Stimulated activated CD8-positive, alpha-beta memory T cell treated with anti-CD3 and anti-CD28 coated beads, Interleukin-12 subunit alpha, Interleukin-12 subunit beta, amount 100 ng/mL, for 1 hour (primary cell): ENCODE measurements around the gene FTSJ3.
"Not testable (repeated sequence)": the region's sequence is repeated elsewhere in the genome, so short reads cannot be mapped to it uniquely, and the experiment has no call there.

Experiments used
- DNase-seq: peaks from one replicate; pipeline ENCODE4 v3.0.0-alpha.2; 2020; ENCODE audit warnings: low read depth

Gene FTSJ3, protein sequence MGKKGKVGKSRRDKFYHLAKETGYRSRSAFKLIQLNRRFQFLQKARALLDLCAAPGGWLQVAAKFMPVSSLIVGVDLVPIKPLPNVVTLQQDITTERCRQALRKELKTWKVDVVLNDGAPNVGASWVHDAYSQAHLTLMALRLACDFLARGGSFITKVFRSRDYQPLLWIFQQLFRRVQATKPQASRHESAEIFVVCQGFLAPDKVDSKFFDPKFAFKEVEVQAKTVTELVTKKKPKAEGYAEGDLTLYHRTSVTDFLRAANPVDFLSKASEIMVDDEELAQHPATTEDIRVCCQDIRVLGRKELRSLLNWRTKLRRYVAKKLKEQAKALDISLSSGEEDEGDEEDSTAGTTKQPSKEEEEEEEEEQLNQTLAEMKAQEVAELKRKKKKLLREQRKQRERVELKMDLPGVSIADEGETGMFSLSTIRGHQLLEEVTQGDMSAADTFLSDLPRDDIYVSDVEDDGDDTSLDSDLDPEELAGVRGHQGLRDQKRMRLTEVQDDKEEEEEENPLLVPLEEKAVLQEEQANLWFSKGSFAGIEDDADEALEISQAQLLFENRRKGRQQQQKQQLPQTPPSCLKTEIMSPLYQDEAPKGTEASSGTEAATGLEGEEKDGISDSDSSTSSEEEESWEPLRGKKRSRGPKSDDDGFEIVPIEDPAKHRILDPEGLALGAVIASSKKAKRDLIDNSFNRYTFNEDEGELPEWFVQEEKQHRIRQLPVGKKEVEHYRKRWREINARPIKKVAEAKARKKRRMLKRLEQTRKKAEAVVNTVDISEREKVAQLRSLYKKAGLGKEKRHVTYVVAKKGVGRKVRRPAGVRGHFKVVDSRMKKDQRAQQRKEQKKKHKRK

DNA sequence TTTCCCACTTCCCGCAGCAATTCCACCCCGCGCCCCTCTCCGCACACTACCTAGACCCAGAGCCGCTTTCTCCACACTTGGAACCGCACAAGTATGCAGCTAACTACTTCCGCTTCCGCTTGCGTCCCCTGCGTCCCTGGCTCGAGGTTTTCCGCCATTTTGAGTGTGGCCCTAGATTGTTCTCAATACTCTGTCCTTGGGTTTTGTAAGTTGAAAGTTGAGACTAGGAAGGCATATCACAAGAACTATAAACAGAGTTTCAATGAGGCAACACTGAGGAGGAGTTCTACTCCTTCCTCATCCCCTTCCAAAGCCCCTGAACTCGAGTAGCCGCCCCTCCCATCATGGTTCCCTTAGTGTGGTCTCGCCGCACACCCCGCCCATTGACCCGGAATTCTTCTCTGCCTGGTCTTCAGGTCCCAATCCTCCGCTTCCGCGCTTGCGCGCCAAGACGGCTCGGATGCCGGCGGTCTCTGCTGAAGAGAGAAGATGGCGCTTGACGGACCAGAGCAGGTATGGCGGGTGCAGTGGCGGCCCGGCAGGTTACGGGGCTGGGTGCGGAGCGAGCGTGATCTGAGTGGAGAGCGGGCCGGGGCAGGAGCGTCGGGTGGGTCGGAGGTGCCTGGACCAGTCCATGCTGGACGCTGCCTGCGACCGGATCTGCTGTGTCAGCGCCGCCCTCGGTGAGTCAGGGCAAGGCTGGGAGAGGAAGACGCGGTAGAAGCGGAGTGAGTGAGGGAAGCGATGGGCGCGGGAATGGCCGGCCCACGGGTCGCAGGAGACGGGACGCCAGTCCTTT lies at the start of gene FTSJ3, which contains the start of gene PSMC5:
Gene FTSJ3 (minus strand): TSS at position 662 of the 799 bp plus-strand sequence. CDS start 761 bp downstream, outside the sequence.
Gene PSMC5 (plus strand): TSS at position 430 of the 799 bp plus-strand sequence. CDS start 60 bp downstream, at position 490.
- DNase-seq = peak; percentile 94

DNA sequence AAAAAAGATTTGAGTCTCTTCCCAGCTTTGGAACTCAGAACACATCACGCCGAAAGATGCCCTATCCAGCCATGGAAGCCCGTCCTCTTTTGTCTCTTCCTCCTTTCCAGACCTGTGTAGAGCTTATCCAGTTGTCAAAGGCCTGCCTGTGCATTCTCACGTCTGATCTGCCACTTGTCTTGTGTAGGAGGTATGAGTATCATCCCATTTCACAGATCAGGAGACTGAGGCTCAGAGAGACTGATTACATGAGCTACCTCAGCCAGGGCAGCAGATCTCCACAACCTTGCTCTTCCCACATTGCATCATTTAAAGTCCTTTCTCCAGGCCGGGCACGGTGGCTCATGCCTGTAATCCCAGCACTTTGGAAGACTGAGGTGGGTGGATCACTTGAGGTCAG lies 47.2 kb upstream of the FTSJ3 start:
- not testable (repeated sequence) for DNase-seq

DNA sequence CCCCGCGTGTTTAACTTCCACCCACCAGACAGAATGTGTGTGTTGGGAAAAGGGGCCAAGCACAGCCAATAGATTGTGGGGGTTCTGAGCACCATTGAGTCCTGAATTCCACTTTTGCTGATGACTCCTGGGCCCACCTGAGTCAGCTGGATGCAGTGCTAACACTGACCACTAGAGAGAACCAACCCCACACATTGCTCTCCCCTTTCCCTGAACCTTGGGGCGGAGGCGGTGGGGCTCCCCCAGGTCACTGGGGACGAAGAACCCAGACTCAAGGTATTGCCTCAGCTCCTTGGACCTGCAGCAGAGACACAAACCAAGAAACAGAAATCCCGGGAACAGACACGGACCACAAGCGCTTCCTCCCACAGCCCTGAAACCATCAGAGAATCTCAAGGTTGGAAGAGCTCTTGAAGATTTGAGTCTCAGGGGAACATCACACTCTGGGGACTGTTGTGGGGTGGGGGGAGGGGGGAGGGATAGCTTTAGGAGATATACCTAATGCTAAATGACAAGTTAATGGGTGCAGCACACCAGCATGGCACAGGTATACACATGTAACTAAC lies 46.7 kb upstream of the FTSJ3 start:
- not testable (repeated sequence) for DNase-seq

DNA sequence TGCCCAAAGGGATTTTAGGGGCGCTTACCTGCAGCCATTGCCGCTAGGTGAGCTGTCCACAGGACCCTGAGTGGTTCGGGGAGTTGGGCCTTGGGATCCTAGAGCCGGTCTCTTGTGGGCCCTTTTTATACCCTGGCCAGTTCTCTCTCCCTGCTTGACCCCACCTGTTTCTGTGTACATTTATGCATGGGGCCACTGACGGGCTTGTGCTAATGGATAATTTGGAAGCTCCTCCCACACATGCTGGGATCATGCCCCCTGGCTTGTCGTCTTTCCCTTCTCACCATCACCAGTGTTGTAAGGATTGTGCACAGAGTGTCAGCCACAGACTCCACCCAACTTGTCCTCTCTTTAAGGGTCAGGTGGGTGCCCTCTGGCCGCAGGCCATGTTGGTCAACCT lies 46.1 kb upstream of the FTSJ3 start, which contains the start of gene CSH2:
Gene CSH2 (minus strand): TSS at position 101 of the 400 bp plus-strand sequence. CDS start 63 bp downstream, at position 38.
- DNase-seq = not testable (repeated sequence)

DNA sequence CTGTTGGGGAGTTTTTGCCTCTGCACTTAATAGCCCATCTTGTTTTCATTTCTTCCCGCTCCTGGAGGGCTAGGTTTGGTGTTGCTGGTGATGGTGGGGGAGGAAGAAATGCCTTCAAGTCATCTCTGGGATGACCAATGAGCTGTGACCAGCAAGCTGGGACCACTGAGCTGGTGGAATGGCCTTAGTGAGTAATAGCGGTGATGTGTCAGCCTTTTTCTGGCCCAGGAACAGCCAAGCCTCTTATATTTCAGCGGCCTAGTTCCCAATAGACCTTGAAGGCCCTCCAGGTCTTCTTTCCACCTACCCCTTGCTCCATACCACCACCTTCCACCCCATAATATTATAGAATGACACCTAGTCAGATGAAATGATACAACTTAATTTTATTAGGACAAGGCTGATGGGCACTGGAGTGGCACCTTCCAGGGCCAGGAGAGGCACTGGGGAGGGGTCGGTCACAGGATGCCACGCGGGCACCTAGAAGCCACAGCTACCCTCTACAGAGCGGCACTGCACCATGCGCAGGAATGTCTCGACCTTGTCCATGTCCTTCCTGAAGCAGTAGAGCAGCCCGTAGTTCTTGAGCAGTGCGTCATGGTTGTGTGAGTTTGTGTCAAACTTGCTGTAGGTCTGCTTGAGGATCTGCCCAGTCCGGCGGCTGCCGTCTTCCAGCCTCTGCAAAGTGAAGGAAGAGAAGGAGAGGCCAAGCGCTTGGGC lies 44.3 kb upstream of the FTSJ3 start:
- DNase-seq = not testable (repeated sequence)

DNA sequence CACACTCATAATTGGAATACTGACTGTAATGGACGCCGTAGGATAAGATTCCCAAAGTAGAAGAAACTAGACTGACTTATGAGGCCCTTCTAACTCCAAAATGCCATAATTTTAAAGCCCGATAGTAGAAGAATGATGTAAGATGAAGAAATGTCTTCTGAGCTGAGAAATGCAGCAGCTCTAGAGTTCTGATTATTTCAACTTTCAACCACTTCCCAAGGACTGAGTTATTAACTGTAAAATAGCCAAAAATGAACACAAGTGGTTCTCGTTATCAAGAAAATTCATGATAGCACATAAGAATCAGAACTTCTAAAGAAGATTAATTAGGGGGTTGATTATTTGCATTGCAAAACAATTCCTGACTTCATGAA lies 42.8 kb upstream of the FTSJ3 start:
- not testable (repeated sequence) for DNase-seq

DNA sequence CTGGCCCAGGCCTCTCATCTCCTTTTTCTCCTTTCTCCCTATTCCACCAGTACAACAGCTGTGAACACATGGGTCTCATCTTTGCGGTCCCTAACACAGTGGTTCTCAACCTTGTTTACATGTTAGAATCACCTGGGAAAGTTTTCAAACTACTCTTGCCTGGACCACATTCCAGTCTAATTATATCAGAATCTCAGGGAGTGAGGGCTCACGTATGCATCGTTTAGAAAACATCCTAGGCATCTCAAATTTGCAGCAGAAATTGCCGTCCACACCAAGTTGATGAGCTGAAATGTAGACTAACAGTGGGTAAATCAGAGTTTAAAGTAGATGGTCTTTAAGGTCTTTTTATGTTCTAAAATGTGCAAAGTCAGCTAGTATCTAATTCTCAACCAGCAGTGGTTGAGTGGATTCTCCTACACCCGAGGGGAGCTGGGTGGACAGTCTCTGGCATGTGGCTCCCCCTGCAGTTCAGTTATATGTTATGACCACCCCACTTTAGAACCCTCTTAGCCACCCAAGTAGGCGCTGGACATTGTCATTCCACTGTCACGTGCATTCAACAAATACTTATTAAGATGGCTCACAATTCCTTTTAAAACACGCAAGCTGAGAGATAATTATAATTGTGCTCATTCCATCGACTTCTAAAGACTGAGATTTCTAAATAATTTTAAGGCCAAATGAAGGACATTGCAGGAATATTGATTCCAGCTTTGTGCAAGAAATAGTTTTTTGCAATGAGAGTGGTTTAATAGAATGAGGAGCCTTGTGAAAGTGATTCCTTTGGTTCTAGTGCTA lies 42.2 kb upstream of the FTSJ3 start:
- DNase-seq = not testable (repeated sequence)

DNA sequence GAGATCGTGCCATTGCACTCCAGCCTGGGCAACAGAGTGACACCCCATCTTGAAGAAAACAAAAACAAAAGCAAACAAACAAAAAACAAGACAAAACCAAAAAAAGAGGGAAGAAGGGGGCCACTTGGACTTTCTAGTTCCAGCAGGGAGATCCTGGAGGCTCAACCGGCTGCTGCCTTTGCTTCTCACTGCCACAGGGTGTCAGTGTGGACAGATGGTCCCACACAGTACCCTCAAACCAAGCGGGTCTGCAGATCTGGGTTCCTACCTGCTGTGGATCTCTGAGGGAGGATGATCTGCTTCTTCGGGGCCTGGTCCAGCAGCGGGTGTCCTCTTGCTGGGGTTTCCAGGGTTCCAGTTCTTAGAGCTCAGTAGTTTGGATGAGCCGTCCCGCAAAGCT lies 39.2 kb upstream of the FTSJ3 start:
- DNase-seq = not testable (repeated sequence)

DNA sequence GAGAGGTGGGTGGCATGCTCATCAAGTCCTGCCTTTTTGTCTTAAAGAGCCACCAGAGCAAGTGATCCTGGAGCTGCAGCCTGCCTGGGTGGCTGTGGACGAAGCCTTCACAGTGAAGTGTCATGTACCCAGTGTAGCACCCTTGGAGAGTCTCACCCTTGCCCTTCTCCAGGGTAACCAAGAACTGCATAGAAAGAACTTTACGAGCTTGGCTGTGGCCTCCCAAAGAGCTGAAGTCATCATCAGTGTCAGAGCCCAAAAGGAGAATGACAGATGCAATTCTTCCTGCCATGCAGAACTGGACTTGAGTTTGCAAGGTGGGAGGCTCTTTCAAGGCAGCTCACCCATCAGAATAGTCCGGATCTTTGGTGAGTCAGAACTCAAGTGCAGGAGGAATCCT lies 31.8 kb upstream of the FTSJ3 start:
- DNase-seq = no peak

DNA sequence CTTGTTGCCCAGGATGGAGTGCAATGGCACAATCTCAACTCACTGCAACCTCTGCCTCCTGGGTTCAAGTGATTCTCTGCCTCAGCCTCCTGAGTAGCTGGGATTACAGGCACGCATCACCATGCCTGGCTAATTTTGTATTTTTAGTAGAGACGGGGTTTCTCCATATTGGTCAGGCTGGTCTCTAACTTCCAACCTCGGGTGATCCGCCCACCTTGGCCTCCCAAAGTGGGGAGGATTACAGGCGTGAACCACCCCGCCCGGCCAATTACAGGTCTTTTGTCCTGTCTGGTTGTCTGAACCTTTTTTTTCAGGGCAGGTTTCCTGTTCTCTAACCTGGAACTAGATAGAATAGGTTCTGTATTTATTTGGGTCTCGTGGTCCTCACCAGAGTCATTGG lies 29.0 kb upstream of the FTSJ3 start:
- DNase-seq = not testable (repeated sequence)

DNA sequence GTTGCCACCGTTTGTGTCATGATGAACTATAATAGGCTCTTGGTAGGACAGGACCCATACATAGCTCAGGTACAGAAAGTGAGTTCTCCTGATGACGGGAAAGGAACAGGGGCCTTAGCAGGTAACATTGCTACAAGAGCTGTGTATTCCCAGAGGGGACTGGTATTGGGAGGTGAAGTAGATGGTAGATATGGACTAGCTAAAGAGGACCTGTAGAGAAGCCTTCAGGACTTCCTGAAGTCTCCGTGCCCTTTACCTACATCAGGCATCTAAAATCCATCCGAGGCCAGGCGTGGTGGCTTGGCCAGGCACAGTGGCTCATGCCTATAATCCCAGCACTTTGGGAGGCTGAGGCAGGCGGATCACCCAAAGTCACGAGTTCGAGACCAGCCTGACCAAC lies 27.7 kb upstream of the FTSJ3 start:
- no peak for DNase-seq

DNA sequence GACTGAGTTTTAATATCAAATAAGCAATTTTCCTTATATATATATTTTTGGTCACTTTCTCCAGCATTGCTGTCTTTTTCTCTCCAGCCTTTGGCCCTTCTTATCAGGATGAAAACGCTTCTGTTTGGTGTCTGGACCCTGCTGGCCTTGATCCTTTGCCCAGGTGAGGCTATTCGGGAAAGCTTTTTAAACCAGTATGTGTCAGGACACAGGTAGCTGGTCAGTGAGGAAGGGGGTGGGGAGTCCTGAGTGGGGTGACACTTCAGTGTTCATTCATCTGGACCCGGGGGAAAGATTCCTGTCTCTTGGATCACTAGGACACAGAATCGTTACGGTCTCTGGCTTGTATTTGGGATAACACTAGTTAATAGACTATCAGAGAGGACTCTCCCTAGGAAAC lies 27.2 kb upstream of the FTSJ3 start:
- DNase-seq = no peak

DNA sequence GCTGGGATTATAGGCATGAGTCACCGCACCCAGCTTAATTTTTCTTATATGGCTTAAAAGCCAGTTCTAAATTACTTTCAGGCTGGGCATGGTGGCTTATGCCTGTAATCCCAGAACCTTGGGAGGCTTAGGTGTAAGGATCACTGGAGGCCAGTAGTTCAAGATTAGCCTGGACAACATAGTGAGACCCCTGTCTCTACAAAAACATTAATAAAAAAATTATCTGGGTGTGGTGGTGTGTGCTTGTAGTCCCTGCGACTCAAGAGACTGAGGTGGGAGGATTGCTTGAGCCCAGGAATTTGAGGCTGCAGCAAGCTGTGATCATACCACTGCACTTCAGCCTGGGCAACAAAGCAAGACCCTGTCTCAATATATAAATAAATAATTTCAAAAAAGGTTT lies 25.8 kb upstream of the FTSJ3 start:
- no peak for DNase-seq

DNA sequence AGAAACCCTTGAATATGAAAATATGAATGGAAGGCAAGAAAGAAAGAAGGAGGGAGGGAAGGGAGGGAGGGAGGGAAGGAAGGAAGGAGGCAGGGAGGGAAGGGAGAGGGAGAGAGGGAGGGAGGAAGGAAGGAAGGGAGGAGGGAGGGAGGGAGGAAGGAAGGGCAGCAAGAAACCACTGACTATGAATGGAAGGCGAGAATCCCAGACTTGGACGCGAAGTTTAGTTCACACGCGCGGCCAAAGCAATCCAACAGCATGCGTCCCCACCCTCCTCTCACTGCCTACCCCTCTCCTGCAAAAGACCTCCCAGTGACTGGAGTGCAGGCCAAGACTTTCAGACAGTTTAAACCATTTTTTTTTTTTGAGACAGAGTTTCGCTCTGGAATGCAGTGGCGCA lies 22.9 kb upstream of the FTSJ3 start:
- no peak for DNase-seq

DNA sequence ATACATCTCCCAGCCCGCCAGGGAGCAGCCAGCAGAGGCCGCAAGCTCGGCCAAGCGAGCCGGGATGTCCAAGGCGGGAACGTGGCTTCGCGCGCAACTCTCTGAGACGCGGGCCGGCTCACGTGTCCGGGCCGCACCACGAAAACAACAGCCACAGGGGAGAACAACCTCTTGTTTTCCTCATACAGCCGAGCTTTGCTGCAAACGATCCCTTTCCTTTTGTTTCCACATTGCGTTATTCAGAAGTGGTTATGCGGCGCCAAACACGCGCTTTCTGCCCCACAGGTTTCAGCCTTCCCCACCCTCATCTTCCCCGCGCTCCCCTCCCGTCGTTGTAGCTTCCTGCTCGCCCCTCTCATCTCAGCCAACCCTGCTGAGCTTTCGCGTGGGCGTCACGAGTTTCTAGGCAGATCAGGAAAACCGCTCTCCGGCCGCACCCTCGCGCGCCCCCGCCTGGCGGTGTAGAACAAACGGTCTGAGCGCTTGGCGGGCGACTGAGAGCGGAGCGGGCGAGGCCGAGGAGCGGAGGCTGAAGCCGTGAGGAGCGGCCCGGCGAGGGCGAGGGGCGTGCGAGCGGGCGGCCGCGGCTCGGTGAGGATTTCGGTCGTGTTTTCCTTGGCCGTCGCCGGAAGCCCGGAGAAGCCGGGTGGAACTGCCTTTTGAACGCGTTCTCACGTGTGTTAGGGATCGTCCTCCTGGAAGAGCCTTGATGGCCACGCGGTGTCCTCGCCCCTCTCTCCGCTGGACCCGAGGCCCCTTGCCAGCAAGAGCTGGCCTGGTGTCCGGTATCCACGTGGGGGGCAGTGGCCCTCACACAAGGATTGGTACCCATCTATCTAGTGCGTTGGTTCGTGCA lies 21.6 kb upstream of the FTSJ3 start:
- peak; percentile 91 for DNase-seq

DNA sequence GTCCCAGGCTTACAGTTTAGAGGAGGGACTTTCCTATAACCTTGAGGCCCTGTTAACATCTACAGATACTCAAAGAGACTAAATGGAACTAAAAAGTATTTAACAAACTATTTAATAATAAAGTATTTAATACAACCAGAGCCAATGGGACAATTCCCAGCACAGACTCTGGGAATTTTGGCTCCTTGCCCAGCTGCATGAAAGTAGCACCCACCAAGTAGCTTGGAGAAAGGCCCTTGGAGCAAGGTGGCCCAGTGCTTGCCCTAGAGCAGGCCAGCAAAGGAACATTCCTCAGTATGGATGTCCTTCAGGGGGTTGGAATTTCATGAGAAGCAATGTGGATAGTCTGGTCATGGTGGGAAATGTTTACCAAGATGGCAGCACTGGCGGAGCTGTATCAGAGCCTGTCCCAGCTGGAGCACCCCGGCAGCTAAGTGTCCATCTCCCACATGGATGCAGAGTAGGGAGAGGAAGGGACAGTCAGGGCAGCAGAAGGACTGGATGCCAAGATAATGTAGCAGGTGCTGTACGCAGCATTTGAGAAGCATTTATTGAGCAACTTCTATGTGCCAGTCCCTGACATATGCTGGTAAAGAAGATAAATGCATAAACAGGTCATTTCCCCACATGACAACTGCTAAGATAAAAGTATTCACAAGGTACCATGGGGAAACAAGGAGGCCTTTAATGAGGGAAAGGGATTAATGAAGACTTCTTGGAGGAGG lies 20.2 kb upstream of the FTSJ3 start:
- DNase-seq = no peak

DNA sequence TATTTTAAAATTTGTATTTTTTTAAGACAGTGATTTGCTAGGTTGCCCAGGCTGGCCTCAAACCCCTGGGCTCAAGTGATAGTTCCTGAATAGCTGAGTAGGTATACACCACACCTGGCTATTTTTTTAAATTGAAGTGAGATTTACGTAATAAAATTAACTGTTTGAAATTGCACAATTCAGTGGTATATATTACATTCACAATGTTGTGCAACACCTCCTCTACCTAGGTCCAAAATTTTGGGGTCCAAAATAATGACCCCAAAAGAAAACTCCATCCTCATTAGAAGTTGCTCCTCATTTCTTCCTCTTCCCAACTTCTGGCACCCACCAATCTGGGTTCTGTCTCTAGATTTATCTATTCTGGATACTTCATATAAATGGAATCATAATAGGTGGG lies 18.0 kb upstream of the FTSJ3 start:
- DNase-seq = no peak

DNA sequence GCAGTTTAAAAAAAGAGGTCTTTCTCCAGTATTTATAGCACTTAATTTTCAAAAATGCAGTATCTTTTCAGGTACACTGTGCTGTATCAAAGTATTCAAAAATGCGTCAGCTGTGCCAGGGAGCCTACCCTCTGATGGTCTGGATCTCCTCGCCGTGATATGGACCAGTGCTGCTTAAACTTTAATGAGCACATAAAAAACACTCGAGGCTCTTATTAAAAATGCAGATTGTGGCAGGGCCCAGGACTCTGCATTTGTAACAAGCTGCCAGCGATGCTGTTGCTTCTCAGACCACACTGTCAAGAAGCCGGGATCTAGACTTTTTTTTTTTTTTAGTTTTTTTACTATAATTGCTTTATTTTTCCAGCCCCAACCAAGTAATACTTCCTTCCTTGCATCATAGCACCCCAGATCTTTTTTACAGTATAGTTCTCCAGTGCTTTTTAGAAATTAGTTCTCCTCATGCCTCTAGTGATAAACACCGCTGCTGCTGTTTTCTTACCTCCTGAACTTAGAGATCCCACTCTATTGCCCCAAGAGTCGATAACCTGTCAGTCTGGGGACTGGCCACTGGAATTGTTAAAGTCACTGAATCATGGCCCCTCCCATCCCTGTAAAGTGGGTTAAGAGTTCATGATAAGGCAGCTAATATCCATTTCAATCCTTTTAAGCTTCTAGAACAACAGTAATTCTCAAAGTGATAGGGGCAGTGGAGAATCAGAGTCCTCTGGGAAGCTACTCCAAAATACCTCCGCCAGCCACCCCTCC lies 16.6 kb upstream of the FTSJ3 start:
- DNase-seq = no peak
